GM18519 (cell line): ENCODE measurements around the gene IGSF8.
"Not testable (repeated sequence)": the region's sequence is repeated elsewhere in the genome, so short reads cannot be mapped to it uniquely, and the experiment has no call there.

Experiments used
- ATAC-seq: cut with Tn5 transposase; IDR thresholded peaks from one replicate; pipeline ENCODE4 v1.9.1; 2021; ENCODE audit warnings: mild to moderate bottlenecking, moderate library complexity; ENCODE audit not compliant: unreplicated experiment, low FRiP score

The IGSF8 gene

GRCh38 chr1:160127865-160128523, 29.6 kb upstream of the IGSF8 start:
- no peak for ATAC-seq

GRCh38 chr1:160127381-160127780, 29.0 kb upstream of the IGSF8 start:
- ATAC-seq = no peak

GRCh38 chr1:160126342-160126741, 27.9 kb upstream of the IGSF8 start:
- not testable (repeated sequence) for ATAC-seq

GRCh38 chr1:160125746-160126145, 27.3 kb upstream of the IGSF8 start:
- ATAC-seq = no peak

GRCh38 chr1:160124705-160125478, 26.5 kb upstream of the IGSF8 start:
- no peak for ATAC-seq

- ATAC-seq = no peak
Measured at GRCh38 chr1:160123726-160124125, 25.3 kb upstream of the IGSF8 start.

GRCh38 chr1:160122978-160123495, 24.6 kb upstream of the IGSF8 start:
- no peak for ATAC-seq

- ATAC-seq = no peak
Measured at GRCh38 chr1:160121388-160121787, 23.0 kb upstream of the IGSF8 start.

GRCh38 chr1:160120797-160121196, 22.4 kb upstream of the IGSF8 start:
- ATAC-seq = no peak

GRCh38 chr1:160118928-160119327, 20.5 kb upstream of the IGSF8 start:
- no peak for ATAC-seq

- ATAC-seq = no peak
Measured at GRCh38 chr1:160117709-160118183, 19.3 kb upstream of the IGSF8 start.

- ATAC-seq = no peak
Measured at GRCh38 chr1:160117300-160117699, 18.9 kb upstream of the IGSF8 start.

GRCh38 chr1:160116283-160117147, 18.1 kb upstream of the IGSF8 start:
- ATAC-seq = no peak

- no peak for ATAC-seq
Measured at GRCh38 chr1:160115545-160116282, 17.3 kb upstream of the IGSF8 start, which contains the start of gene ATP1A2. Gene ATP1A2 (plus strand): TSS chr1:160115759. CDS start chr1:160115862, 103 bp downstream.

- ATAC-seq = no peak
Measured at GRCh38 chr1:160114085-160114484, 15.7 kb upstream of the IGSF8 start.

- ATAC-seq = no peak
Measured at GRCh38 chr1:160113407-160113806, 15.0 kb upstream of the IGSF8 start.

- no peak for ATAC-seq
Measured at GRCh38 chr1:160112357-160112756, 13.9 kb upstream of the IGSF8 start.

GRCh38 chr1:160111462-160111861, 13.0 kb upstream of the IGSF8 start:
- ATAC-seq = not testable (repeated sequence)

- ATAC-seq = no peak
Measured at GRCh38 chr1:160109686-160110085, 11.3 kb upstream of the IGSF8 start.
